ENCODE results near the gene ARSI.

- TF ChIP-seq CTCF (IDR thresholded peaks at IDR 0.05; ENCODE audit: insufficient read depth, low read length, poor library complexity, severe bottlenecking) (no peak), EZH2phosphoT487 (conservative IDR thresholded peaks at IDR 0.05; ENCODE audit: low read length) (no peak)
Observed at GRCh38 chr5:150316320-150316719, 13.6 kb upstream of the ARSI start.

All from SU-DHL-6 (cell line).